Psoas muscle (tissue), 8 donors: ENCODE measurements around the gene DGKA. TPM values are rescaled to one million over a fixed set of nuclear protein-coding genes. Genes with fewer than 3 reads are reported as not detected.
A peak's percentile ranks its signal among the peaks of the same experiment; 100 is the strongest.

ENCODE experiments used
- ATAC-seq, 4 donors: fragments of 200-7000 bp; cut with Tn5 transposase; one replicate each; pipeline ENCODE4 v1.9.1; 2020; ENCODE audit warnings: moderate library complexity in 3 of 4, mild to moderate bottlenecking in 2 of 4
- DNase-seq, 2 donors: peaks; one replicate each; pipeline ENCODE4 v3.0.0-alpha.2; 2020
- H3K27ac ChIP-seq: fragments of 200-600 bp; one replicate; pipeline ENCODE4 v1.8.0; 2022
- H3K27me3 ChIP-seq, 3 donors: fragments of 200-600 bp in 1 of 3; one replicate each; pipeline versions ENCODE4 v1.6.1 to v1.8.0; 2013 to 2022; ENCODE audit warnings: low read length in 2 of 3, mild to moderate bottlenecking in 2 of 3, moderate library complexity in 1 of 3; ENCODE audit not compliant: insufficient read depth in 3 of 3
- H3K36me3 ChIP-seq, 2 donors: fragments of 200-600 bp in 1 of 2; one replicate each; pipeline versions ENCODE4 v1.6.1 to v1.8.0; 2013 to 2022; ENCODE audit warnings: low read depth in 1 of 2, mild to moderate bottlenecking in 1 of 2, moderate library complexity in 1 of 2; ENCODE audit not compliant: insufficient read depth in 1 of 2
- H3K4me1 ChIP-seq: fragments of 200-600 bp; one replicate; pipeline ENCODE4 v1.8.0; 2022
- H3K4me3 ChIP-seq: fragments of 200-600 bp; one replicate; pipeline ENCODE4 v1.8.0; 2022; ENCODE audit warnings: mild to moderate bottlenecking
- H3K9me3 ChIP-seq: fragments of 200-600 bp; one replicate; pipeline ENCODE4 v1.8.0; 2022
- WGBS, 3 donors: extraction: QIAGEN DNeasy Blood & Tissue Kit; methylation state at CpG; one replicate each; pipeline versions ENCODE4 v1.1.6 to v1.1.7; 2013; 5-methylcytosine and 5-hydroxymethylcytosine counted together
- intact Hi-C, 2 donors: fragments of 100-400 bp; cut with DNase I; formaldehyde crosslinking; loops; one replicate each; pipeline versions ENCODE4 v1.11.0 to v1.14.2; 2022
- polyA plus RNA-seq, 3 donors: library from polyadenylated mRNA; stranded (reverse); fragments of 200-250 nt; gene quantifications; one replicate each; pipeline ENCODE4 v1.2.3, GENCODE V29; 2013
- total RNA-seq, 4 donors: library from RNA; stranded (reverse); fragmentation: NEBNext Ultra II Directional in 2 of 4; extraction: Animal tissue kit (Norgen Biotek cat#: 25700) in 2 of 4; gene quantifications; one replicate each; pipeline versions ENCODE4 v1.2.1 to v1.2.4, GENCODE V29; 2021 to 2023
- TF ChIP-seq, protein P1 (sequence below): fragments of 200-600 bp; IDR thresholded peaks from one replicate; pipeline ENCODE4 v1.8.0; 2022; ENCODE audit warnings: antibody characterized with exemption
- donor health status: healthy with polysubstance abuse.
- donor health status: DM: no; HTN: no; CAD: no; lungs with moderate emphysema.
- donor health status: Bipolar disorder and iron deficiency.
- donor health status: healthy.
- donor health status: DM: yes; HTN: yes; CAD: no.
- donor health status: DM: no; HTN: no; CAD: no.
- donor health status: DM: no; HTN: no; CAD: no.
- donor health status: DM: yes; HTN: yes; CAD: no.

Gene DGKA
- total and polyA plus RNA-seq, 7 donors: 2.0 to 5.4 (median 4.3) TPM

DNA sequence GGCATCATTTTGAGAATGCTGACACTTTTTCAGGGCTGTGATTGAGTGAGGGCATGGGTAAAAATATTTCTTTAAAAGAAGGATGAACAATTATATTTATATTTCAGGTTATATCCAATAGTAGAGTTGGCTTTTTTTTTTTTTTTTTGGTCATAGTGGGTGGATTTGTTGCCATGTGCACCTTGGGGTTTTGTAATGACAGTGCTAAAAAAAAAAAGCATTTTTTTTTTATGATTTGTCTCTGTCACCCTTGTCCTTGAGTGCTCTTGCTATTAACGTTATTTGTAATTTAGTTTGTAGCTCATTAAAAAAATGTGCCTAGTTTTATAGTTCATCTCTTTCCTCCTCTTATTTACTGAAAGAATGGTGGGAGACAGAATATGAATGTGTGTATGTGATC is 41.5 kb downstream of the DGKA start:
- no peaks in the 10 kb centered on the region for H3K9me3 ChIP-seq
- WGBS, 3 donors: 34 to 52% (median 41%) methylated on average over 1 of the region's 1 CpG
- H3K4me1 ChIP-seq: peaks cover 28% of the 10 kb centered on the region
- intact Hi-C loops: no loop called here
- TF ChIP-seq, protein P1, sequence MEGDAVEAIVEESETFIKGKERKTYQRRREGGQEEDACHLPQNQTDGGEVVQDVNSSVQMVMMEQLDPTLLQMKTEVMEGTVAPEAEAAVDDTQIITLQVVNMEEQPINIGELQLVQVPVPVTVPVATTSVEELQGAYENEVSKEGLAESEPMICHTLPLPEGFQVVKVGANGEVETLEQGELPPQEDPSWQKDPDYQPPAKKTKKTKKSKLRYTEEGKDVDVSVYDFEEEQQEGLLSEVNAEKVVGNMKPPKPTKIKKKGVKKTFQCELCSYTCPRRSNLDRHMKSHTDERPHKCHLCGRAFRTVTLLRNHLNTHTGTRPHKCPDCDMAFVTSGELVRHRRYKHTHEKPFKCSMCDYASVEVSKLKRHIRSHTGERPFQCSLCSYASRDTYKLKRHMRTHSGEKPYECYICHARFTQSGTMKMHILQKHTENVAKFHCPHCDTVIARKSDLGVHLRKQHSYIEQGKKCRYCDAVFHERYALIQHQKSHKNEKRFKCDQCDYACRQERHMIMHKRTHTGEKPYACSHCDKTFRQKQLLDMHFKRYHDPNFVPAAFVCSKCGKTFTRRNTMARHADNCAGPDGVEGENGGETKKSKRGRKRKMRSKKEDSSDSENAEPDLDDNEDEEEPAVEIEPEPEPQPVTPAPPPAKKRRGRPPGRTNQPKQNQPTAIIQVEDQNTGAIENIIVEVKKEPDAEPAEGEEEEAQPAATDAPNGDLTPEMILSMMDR: no peak
- peak overlapping the region; percentile 95 for H3K27ac ChIP-seq
- no peaks in the 10 kb centered on the region for H3K27me3 ChIP-seq
- peaks cover 0 to 7% of the 10 kb centered on the region in 2 donors for H3K36me3 ChIP-seq
- no peak for DNase-seq
- no peak for ATAC-seq
- peak overlapping the region; percentile 77 for H3K4me3 ChIP-seq

DNA sequence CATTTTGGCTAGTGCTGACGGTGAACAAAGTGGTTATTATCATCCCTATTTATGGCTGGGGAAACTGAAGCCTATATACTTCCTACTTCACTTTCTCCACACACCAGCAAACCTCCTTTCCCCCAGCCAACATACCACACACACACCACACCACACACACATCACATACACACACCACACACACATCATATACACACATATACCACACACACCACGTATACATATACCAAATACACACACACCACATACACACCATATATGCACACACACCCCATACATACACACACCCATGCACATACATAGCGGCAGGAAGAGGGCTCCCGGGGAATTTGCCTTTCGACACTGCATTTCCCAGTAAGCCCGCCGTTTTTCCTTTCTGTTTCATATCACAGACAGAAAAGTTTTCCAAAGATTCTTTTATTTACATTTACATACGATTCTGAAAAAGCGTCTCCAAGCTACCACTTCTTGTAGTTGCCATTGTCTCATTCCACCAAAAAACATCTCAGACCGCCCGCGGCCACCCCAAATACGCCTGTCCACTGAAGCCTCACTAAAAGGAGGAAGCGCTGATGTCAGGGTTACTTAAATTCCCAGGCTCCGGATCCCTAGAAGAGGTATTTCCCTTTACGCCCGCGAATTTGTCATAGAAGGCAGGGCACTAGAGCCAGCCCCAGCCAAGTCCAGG is 42.1 kb downstream of the DGKA start:
- H3K27ac ChIP-seq: peak overlapping the region; percentile 95
- no peaks in the 10 kb centered on the region for H3K9me3 ChIP-seq
- peaks cover 0 to 7% of the 10 kb centered on the region in 2 donors for H3K36me3 ChIP-seq
- H3K4me1 ChIP-seq: peaks cover 27% of the 10 kb centered on the region
- H3K27me3 ChIP-seq: no peaks in the 10 kb centered on the region
- TF ChIP-seq, protein P1: no peak
- intact Hi-C loops: no loop called here
- H3K4me3 ChIP-seq: peak overlapping the region; percentile 77
- ATAC-seq (no peak), DNase-seq (no peak)
- 0 to 1% (median 1%) methylated on average over 18 of the region's 18 CpGs for WGBS, 3 donors

DNA sequence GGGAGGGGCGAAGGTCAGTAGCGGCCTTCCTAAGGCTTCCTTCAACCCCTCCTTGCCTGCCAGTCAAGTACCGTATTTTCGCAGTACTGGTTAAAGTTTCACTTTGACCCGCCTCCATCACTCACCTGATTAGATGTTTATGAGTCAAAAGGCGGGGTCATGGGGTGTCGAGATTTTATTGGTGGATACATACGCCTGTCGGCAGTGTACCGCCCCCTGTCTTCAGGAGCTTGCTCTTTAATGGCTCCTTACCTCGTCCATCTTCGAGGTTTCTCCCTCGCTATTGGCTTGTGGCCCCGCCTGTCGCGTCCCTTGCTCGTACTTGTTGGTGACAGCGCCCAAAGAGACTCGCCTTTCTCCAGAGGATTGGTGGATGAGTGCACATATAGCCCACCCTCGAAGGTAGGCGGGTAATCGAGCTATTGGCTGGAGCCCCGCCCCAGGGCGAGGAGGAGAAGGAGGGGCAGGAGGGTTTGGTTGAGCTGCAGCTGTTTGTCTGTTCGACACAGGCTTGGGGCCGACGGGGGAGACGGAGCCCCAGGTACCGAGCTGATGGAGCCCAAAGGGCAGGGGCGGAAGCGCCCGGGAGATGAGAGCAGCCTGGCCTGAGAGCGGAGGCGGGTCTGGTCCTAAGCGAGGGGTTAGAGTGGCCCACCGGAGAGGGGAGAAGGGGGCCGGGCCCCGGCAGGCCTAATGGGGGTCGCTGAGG is 42.8 kb downstream of the DGKA start, which contains the start of gene RAB5B:
Gene RAB5B (plus strand): TSS at position 480 of the 709 bp plus-strand sequence. CDS start 12,883 bp downstream, outside the sequence.
- WGBS, 3 donors: 0% methylated on average over 37 to 39 of the region's 39 CpGs
- TF ChIP-seq, protein P1: peak; percentile 25

DNA sequence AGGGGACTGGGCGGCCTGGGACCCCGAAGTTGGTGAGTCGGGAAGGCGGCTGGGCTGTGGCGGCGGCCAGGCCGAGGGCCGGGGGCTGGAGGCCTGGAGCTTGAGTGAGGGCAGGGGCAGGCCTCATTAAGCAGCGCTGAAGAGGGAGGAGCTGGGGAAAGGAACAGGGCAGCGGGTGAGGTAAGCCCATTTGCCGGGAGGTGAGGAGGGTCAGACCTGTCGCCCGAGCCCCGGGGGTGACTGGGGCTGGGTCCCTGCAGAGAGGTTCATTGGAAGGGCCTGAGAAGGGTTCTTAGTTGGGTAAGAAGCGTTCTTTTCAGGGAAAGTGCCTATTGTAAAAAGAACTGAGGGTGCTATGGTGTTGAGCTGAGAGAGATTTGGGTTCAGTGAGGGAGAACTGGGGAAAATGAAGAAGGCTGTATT is 43.4 kb downstream of the DGKA start:
- H3K27ac ChIP-seq: peak overlapping the region; percentile 99
- ATAC-seq: peak; percentile 18 to 61 (median 46)
- intact Hi-C loops: no loop called here
- H3K4me1 ChIP-seq: peaks cover 29% of the 10 kb centered on the region
- DNase-seq: no peak
- H3K4me3 ChIP-seq: peak overlapping the region; percentile 98
- no peaks in the 10 kb centered on the region for H3K27me3 ChIP-seq
- TF ChIP-seq, protein P1: no peak
- 0 to 1% (median 0%) methylated on average over 15 of the region's 15 CpGs for WGBS, 3 donors
- H3K36me3 ChIP-seq: peaks cover 0 to 11% of the 10 kb centered on the region in 2 donors
- H3K9me3 ChIP-seq: no peaks in the 10 kb centered on the region

More for the DNA sequence above, 42.8 kb downstream of the DGKA start, which contains the start of gene RAB5B:
- Histone ChIP-seq H3K9me3 (no peaks in the 10 kb centered on the region), H3K27me3 (no peaks in the 10 kb centered on the region), H3K4me3 (peak within 1 kb of the TSS; percentile 98), H3K4me1 (peaks cover 27% of the 10 kb centered on the region), H3K27ac (peak within 1 kb of the TSS; percentile 99), H3K36me3 (peaks cover 0 to 7% of the 10 kb centered on the region in 2 donors)
- DNase-seq (peak; percentile 99 to 100), ATAC-seq (peak; percentile 93 to 94 (median 94))
- intact Hi-C loops: no loop called here
